Activated CD8-positive, alpha-beta T cell treated with anti-CD3 and anti-CD28 coated beads for 36 hours (primary cell): Measurements from ENCODE around the gene RRP36. TPM values are rescaled to one million over a fixed set of nuclear protein-coding genes. Genes with fewer than 3 reads are reported as not detected.

Source experiments
- ATAC-seq: fragments of 200-7000 bp; cut with Tn5 transposase; one replicate; pipeline ENCODE4 v1.10.0; 2021; ENCODE audit warnings: mild to moderate bottlenecking, moderate library complexity
- CTCF ChIA-PET: fragments of 350-600 bp; sonication (Branson Sonifier 250); formaldehyde crosslinking; loops from one replicate; lab custom pipeline; 2021; ENCODE audit warnings: antibody characterized with exemption; lab: Charles Lee
- POLR2A ChIA-PET: fragments of 350-600 bp; sonication (Branson Sonifier 250); formaldehyde crosslinking; loops from one replicate; lab custom pipeline; 2021; ENCODE audit warnings: antibody characterized with exemption; lab: Charles Lee
- DNase-seq: peaks from one replicate; pipeline ENCODE4 v3.0.0-alpha.2; 2020
- H3K27ac Mint-ChIP-seq: one replicate; pipeline ENCODE4 v1.8.0; 2021; ENCODE audit warnings: mild to moderate bottlenecking, mixed read lengths
- H3K27me3 Mint-ChIP-seq: one replicate; pipeline ENCODE4 v1.8.0; 2021; ENCODE audit warnings: mixed read lengths
- H3K36me3 Mint-ChIP-seq: one replicate; pipeline ENCODE4 v1.8.0; 2021; ENCODE audit warnings: low read depth, mixed read lengths
- H3K4me1 Mint-ChIP-seq: one replicate; pipeline ENCODE4 v1.8.0; 2021; ENCODE audit warnings: low read depth, mixed read lengths
- H3K4me3 Mint-ChIP-seq: one replicate; pipeline ENCODE4 v1.8.0; 2021; ENCODE audit warnings: mild to moderate bottlenecking, moderate library complexity, mixed read lengths
- H3K9me3 Mint-ChIP-seq: one replicate; pipeline ENCODE4 v1.8.0; 2021; ENCODE audit warnings: mixed read lengths
- intact Hi-C: fragments of 100-400 bp; cut with micrococcal nuclease; formaldehyde crosslinking; loops from one replicate; pipeline ENCODE4 v1.10.0; 2022
- total RNA-seq, 2 experiments: library from RNA; stranded (reverse); gene quantifications; one replicate each; pipeline ENCODE4 v1.2.3, GENCODE V29; 2021
- TF ChIP-seq, protein P1 (sequence below): fragments of 200-600 bp; IDR thresholded peaks from one replicate; pipeline ENCODE4 v1.8.0; 2022; ENCODE audit warnings: antibody characterized with exemption, mild to moderate bottlenecking

The RRP36 gene
- total RNA-seq, 2 experiments from 2014 or later = 47.9 to 48.0 TPM

DNA sequence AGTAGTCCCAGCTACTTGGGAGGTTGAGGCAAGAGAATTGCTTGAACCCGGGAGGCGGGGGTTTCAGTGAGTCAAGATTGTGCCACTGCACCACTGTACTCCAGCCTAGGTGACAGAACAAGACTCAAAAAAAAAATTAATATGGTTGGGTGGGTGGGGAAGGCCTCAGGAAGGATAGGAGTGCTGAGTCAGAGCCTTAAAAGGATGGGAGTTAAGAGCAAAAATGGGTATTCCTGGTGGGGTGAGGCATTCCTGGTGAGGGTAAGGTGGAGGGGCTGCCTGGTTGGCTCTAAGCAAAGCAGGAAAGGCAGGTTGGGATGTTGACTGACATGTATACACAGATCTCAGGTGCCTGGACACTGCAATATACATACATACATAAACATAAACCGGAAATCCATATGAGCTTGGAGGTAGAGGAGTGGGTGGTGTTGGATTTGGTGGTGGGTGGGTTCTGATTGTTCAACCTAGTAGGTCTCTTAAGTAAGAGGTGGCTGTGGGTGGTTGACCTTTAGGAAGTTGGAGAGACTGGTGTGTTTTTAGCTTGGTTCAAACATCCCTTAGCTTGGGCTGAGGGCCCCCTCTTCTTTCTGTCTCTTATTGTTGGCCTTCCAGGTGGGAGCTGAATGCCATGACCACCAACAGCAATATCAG lies 1.2 kb upstream of the RRP36 start:
- Mint-ChIP-seq H3K27ac (peak overlapping the region; percentile 63), H3K4me1 (peaks cover 42% of the 10 kb centered on the region), H3K36me3 (peaks cover 41% of the 10 kb centered on the region), H3K4me3 (peak overlapping the region; percentile 85), H3K27me3 (no peaks in the 10 kb centered on the region), H3K9me3 (no peaks in the 10 kb centered on the region)
- POLR2A ChIA-PET = interaction anchor here (1.1 to 2.8 kb wide), 8 partner anchors 13 to 123 kb away, joined by 3 to 9 read pairs (median 6); partner anchors contain the start of genes CNPY3, CUL7 and PEX6
- TF ChIP-seq, protein P1, sequence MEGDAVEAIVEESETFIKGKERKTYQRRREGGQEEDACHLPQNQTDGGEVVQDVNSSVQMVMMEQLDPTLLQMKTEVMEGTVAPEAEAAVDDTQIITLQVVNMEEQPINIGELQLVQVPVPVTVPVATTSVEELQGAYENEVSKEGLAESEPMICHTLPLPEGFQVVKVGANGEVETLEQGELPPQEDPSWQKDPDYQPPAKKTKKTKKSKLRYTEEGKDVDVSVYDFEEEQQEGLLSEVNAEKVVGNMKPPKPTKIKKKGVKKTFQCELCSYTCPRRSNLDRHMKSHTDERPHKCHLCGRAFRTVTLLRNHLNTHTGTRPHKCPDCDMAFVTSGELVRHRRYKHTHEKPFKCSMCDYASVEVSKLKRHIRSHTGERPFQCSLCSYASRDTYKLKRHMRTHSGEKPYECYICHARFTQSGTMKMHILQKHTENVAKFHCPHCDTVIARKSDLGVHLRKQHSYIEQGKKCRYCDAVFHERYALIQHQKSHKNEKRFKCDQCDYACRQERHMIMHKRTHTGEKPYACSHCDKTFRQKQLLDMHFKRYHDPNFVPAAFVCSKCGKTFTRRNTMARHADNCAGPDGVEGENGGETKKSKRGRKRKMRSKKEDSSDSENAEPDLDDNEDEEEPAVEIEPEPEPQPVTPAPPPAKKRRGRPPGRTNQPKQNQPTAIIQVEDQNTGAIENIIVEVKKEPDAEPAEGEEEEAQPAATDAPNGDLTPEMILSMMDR = no peak
- no peak for DNase-seq
- CTCF ChIA-PET = interaction anchor here (0.8 to 2.7 kb wide), 6 partner anchors 16 to 209 kb away, joined by 3 to 12 read pairs (median 4); partner anchors contain the start of gene DNPH1
- intact Hi-C loops = no loop called here
- no peak for ATAC-seq

DNA sequence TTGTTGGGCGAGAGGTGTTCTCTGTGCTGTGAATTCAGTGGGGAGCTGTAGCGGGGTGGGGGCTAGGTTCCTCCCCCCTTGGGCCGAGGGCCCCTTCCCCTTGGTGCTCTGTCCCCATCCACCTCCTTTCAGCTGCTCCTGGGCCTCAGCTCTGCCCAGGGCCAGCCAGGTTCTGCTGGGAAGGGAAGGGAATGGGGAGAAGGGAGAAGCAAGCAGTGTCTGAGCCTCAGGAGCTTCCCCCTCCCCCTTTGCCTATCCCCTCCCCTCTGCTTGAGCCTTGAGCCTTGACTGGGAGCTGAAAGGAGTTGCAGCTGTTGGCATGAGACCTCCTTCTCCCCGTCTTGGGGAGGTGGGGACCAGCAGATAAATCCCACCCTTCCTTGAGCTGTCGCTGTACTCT lies 576 bp upstream of the RRP36 start:
- Mint-ChIP-seq H3K4me1 (peaks cover 38% of the 10 kb centered on the region), H3K27me3 (no peaks in the 10 kb centered on the region), H3K9me3 (no peaks in the 10 kb centered on the region), H3K36me3 (peaks cover 43% of the 10 kb centered on the region), H3K27ac (peak overlapping the region; percentile 83), H3K4me3 (peak overlapping the region; percentile 85)
- intact Hi-C loops = no loop called here
- ChIA-PET POLR2A (interaction anchor here (0.6 to 2.8 kb wide), 10 partner anchors 8 to 122 kb away, joined by 3 to 9 read pairs (median 6); partner anchors contain the start of genes CNPY3, CUL7, PEX6 and PPP2R5D), CTCF (interaction anchor here (0.8 to 2.7 kb wide), 11 partner anchors 12 to 208 kb away, joined by 3 to 12 read pairs (median 4); partner anchors contain the start of genes CUL7 and DNPH1)
- peak; percentile 6 for ATAC-seq
- no peak for DNase-seq
- TF ChIP-seq, protein P1 = no peak

DNA sequence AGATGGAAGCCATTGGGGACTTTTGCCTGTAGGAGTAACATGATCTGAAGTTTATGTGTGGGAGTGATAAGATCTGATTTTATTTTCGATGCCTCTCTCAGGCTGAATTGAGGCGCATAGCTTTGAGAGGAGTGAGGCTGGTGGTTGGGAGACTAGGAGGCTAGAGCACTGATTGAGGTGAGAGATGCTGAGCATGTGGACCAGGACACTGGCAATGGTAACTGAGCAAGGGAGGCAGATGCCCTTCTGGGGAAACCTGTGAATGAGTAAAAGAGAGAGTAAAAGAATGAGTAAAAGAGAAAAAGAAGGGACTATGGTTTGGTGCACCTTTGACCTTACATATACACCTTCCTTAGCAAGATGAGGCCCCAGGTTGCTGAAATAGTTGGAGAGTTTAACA lies 3.0 kb downstream of the RRP36 start:
- ATAC-seq (no peak), DNase-seq (no peak)
- CTCF ChIA-PET = interaction anchor here (1.0 kb wide), 1 partner anchor 119 kb away, joined by 3 read pairs; no protein-coding TSS in a partner anchor
- no peaks in the 10 kb centered on the region for H3K9me3 Mint-ChIP-seq
- intact Hi-C loops = no loop called here
- peak overlapping the region; percentile 77 for H3K27ac Mint-ChIP-seq
- POLR2A ChIA-PET = interaction anchor here (0.8 to 1.9 kb wide), 2 partner anchors 10 to 199 kb away, joined by 3 to 9 read pairs; partner anchors contain the start of gene KLHDC3
- TF ChIP-seq, protein P1 = no peak
- H3K4me1 Mint-ChIP-seq = peaks cover 22% of the 10 kb centered on the region
- H3K4me3 Mint-ChIP-seq = peak overlapping the region; percentile 0
- no peaks in the 10 kb centered on the region for H3K27me3 Mint-ChIP-seq
- peaks cover 43% of the 10 kb centered on the region for H3K36me3 Mint-ChIP-seq

DNA sequence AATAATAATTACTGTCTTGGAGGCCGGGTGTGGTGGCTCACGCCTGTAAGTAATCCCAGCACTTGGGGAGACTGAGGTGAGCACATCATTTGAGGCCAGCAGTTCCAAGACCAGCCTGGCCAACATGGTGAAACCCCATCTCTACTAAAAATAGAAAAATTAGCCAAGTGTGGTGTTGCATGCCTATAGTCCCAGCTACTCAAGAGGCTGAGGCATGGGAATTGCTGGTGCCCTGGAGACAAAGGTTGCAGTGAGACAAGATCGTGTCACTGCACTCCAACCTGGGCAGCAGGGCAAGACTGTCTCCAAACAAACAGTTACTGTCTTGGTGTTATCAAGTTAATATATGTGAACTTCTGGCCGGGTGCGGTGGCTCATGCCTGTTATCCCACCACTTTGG lies 4.9 kb downstream of the RRP36 start:
- ATAC-seq (no peak), DNase-seq (no peak)
- intact Hi-C loops = no loop called here
- TF ChIP-seq, protein P1 = no peak
- POLR2A ChIA-PET = no interaction called here
- Mint-ChIP-seq H3K36me3 (peaks cover 46% of the 10 kb centered on the region), H3K9me3 (no peaks in the 10 kb centered on the region), H3K4me3 (no peak overlapping the region), H3K27ac (no peak overlapping the region), H3K4me1 (peaks cover 14% of the 10 kb centered on the region), H3K27me3 (no peaks in the 10 kb centered on the region)
- CTCF ChIA-PET = interaction anchor here (1.8 kb wide), 1 partner anchor 117 kb away, joined by 5 read pairs; no protein-coding TSS in a partner anchor

DNA sequence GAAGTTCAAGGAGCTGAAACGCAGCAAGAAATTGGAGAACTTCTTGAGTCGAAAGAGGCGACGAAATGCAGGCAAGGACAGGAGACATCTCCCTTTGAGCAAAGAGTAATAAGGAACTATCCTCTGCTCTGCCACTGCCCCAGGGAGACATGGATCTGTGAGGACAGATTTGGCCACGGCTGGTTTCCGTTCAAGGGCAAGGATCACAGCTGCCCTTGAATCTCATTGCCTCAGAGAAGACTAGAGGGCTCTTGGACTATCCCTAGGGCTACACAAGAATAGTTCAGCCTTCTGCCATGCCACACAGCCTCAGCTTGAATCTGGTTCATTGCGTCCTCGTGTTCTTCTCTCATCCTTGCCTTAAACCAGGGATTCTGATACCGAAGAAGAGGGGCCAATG lies 7.7 kb downstream of the RRP36 start:
- ATAC-seq = no peak
- intact Hi-C loops = no loop called here
- ChIA-PET POLR2A (interaction anchor here (0.6 to 1.3 kb wide), 2 partner anchors 14 to 111 kb away, joined by 3 to 5 read pairs; partner anchors contain the start of gene KLHDC3), CTCF (interaction anchor here (0.8 to 1.4 kb wide), 3 partner anchors 14 to 128 kb away, joined by 3 to 4 read pairs (median 3); no protein-coding TSS in a partner anchor)
- Mint-ChIP-seq H3K9me3 (no peaks in the 10 kb centered on the region), H3K4me3 (no peak overlapping the region), H3K4me1 (peaks cover 13% of the 10 kb centered on the region), H3K27me3 (no peaks in the 10 kb centered on the region), H3K27ac (no peak overlapping the region), H3K36me3 (peaks cover 56% of the 10 kb centered on the region)
- TF ChIP-seq, protein P1 = no peak
- no peak for DNase-seq
